Stimulated activated CD8-positive, alpha-beta memory T cell treated with anti-CD3 and anti-CD28 coated beads, Interleukin-4, amount 100 ng/mL, for 1 hour (primary cell): Measurements from ENCODE around the gene E4F1.
"Not testable (repeated sequence)": the region's sequence is repeated elsewhere in the genome, so short reads cannot be mapped to it uniquely, and the experiment has no call there.

Source experiments
- DNase-seq, 2 donors: peaks; one replicate each; pipeline ENCODE4 v3.0.0-alpha.2; 2020; ENCODE audit warnings: low read depth in 2 of 2, low spot score in 1 of 2

E4F1 gene

GRCh38 chr16:2229632-2230250 lies 6.3 kb downstream of the E4F1 start:
- no peak for DNase-seq

DNA sequence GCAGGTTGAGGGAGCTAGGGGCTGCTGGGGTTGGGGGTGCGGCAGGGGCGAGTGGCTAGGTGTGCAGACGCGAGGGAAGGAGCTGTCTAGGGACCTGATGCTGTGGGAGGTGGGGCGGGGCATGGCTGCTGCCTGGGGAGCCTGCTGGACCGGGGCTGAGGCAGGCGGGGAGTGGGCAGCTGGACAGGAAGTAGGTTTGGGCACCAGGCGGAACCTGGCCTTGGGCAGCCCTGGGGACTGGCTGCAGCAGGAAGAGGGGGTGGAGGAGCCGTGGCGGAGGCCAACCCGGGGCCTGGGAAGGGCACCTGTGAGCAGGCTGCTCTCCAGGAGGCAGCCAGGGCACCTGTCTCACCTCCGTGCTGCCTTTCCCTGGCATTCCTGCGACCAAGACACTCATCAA lies 7.0 kb downstream of the E4F1 start:
- no peak for DNase-seq

GRCh38 chr16:2231016-2231931 lies 7.9 kb downstream of the E4F1 start:
- no peak for DNase-seq

GRCh38 chr16:2232094-2232990 lies 9.0 kb downstream of the E4F1 start:
- DNase-seq = no peak

GRCh38 chr16:2233046-2233775 lies 9.8 kb downstream of the E4F1 start:
- DNase-seq = no peak

DNA sequence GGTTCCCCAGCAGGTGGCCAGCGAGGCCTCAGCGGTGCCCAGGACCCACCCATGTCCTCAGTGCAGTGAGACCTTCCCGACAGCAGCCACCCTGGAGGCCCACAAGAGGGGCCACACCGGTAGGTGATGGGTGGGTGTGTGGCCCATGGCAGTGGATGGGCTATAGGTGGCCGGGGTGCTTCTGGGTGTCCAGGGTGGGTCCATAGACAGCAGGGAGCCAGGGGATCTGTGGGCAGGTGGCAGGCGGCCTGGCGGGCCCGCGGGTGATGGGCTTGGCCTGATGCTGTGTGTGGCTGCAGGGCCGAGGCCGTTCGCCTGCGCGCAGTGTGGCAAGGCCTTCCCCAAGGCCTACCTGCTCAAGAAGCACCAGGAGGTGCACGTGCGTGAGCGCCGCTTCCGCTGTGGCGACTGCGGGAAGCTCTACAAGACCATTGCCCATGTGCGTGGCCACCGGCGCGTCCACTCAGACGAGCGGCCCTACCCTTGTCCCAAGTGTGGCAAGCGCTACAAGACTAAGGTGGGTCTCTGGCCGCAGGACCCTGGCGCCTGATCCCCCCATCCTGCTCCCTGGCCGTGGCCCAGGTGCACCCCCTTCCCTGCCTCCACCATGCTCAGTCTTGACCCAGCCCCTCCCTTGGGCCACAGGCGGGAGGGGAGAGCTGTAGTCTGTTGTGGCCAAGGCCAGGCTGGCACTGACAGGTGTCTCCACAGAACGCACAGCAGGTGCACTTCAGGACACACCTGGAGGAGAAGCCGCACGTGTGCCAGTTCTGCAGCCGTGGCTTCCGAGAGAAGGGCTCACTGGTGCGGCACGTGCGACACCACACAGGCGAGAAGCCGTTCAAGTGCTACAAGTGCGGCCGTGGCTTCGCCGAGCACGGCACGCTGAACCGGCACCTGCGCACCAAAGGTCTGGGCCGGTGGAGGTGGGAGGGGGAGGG lies 10.8 kb downstream of the E4F1 start:
- no peak for DNase-seq

- DNase-seq = no peak
Measured at GRCh38 chr16:2234813-2235170, 11.4 kb downstream of the E4F1 start.

DNA sequence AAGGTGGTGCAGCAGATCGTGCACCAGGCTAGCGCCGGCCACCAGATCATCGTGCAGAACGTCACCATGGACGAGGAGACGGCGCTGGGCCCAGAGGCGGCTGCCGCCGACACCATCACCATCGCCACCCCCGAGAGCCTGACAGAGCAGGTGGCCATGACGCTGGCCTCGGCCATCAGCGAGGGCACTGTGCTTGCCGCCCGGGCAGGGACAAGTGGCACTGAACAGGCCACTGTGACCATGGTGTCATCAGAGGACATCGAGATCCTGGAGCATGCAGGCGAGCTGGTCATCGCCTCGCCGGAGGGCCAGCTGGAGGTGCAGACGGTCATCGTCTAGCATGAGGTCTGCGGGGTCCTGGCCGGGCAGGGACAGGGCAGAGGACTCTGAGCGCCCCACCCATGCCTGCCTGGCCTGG lies 11.9 kb downstream of the E4F1 start:
- no peak for DNase-seq

DNA sequence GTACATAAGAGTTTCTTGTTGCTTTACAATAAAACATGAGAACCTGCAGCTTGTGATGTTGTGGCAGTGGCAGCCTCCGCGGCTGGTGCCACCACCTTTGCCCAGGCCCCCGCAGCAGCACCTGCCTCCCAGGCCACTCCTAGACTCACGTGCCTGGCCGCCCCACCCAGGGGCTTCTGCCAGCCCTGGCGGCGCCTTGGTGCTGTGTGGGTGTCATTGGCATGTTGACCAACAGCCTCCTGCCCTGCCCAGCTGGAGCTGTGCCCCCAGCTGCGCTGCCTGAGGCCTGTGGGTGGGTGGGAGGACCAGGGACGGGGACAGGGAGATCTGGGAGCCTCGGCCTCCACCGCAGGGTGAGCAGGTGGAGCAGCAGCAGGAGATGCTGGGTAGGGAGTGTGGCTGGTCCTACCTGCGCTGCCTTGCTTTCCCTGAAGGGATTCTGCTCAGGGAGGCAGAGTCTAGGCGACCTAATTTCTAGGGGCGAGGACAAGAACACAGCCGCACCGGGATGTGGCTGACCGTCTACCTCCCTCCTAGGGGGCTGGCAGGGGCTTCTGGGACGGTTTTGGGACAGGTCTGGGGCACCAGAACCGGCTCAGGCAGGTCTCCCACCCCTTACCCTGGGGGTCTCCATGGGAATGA lies 12.4 kb downstream of the E4F1 start:
- DNase-seq = no peak

DNA sequence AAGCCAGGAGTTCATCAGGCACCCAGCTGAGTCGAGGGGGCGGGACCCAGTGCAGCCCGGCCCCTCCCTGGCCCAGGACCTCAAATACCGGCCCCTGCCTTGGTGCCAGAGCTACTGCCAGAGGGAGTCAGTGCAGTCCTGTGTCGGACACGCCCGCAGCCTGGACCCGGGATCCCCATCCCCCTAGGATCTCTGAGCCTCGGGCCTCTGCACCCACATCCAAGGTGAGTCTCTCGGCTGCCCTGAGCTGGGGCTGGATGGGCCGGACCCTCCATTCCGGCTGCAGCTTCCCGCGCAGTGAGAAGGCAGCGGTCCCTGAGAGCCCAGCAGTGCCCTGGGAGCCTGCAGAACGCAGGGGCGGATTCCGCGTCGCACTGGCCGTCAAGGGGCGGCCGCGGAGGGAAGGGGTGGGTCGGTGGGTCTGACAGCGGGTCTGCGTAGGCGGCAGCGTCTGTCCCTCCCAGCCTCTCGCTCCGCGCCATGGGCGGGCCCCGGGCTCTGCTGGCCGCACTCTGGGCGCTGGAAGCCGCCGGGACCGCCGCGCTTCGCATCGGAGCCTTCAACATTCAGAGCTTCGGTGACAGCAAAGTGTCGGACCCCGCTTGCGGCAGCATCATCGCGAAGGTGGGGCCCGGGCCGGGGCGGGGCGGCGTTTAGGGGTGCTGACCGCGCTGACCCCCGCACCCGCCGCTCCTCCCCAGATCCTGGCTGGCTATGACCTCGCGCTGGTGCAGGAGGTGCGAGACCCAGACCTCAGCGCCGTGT lies 13.1 kb downstream of the E4F1 start, which contains the start of gene DNASE1L2:
Gene DNASE1L2 (plus strand): TSS at position 108 of the 765 bp plus-strand sequence. CDS start 373 bp downstream, at position 481.
- DNase-seq = no peak

GRCh38 chr16:2237102-2237482 lies 13.7 kb downstream of the E4F1 start:
- DNase-seq = no peak

DNA sequence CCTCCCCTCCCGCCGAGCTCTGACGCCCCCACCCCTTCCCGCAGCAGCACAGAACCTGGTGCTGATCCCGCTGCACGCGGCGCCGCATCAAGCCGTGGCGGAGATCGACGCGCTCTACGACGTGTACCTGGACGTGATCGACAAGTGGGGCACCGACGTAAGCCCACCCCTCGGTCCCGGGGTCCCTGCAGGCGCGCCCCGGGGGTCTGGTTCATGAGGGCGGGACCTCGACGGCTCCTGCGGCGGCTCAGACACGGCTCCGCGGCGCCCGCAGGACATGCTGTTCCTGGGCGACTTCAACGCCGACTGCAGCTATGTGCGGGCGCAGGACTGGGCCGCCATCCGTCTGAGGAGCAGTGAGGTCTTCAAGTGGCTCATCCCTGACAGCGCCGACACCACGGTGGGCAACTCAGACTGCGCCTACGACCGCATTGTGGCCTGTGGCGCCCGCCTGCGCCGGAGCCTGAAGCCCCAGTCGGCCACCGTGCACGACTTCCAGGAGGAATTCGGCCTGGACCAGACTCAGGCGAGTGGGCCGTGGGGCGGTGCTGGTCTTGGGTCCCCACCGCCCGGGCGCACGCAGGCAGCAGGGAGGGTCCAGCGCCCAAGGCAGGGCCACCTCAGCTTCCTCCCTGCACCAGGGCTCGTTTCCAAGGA lies 14.2 kb downstream of the E4F1 start:
- DNase-seq = no peak

DNA sequence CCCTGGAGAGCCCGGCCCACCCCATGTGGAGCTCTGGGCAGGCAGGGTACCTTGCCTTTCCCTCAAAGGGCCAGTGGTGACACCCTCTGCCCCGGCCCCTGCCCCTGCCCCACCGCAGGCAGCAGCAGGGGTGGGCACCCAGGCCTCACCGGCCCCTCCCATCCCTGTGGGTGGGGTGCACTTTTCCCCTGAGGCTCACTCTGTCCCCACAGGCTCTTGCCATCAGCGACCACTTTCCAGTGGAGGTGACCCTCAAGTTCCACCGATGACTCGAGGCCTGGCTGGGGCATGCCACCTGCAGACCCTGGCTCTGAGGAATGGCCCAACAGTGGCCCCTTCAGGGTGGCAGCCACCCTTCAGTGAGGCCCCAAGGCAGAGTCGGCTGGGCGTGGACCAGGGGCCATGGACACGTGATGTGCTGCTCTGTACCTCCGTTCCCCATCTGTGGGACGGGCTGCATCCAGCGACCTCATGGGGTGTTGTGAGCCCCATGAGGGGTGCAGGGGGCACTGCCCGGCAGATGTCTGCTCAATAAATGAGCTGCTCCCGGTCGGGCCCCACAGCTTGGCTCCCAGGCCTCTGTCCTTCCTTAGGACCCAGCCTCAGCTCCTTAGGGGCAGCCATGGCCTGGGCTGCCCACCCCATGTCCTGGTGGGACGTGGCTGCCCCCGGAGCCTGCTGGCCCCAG lies 14.9 kb downstream of the E4F1 start:
- no peak for DNase-seq

DNA sequence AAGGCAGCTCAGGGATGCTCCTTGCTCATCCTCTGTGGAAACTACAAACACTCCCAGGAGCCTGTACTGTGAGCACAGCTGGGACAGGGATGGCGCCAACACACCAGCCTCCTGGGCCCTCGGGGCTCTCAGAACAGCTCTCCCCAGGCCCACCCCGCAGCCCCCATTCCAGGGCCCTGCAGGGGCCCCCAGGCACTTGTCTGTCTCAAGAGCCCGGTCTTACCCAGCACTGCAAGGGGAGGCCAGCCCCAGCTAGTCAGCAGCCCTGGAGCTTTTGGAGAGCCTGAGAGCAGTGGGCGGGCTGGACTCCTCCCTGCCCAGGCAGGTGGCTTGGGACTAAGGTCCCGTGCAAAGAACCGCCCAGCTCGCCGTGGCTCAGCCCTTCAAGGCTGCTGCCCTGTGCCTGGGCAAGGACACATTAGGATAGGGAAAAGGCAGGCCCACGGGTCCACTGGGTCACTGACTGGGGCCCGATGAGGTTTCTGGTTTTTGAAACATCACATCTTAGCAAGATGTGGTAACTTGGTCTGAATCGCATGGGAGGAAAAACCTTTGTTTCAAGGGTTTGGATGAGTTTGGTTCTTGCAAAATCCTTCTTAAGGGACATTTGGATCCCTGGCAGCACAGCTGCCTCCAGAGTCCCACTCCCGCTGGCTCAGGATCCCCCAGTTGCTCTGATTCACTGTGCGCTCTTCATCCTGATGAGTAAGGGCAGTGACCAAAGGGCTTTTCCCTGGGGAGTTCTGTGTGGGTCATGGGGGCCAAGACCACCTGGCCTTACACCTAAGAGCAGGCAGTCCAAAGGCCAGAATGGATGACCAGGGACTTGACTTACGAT lies 15.7 kb downstream of the E4F1 start:
- no peak for DNase-seq

DNA sequence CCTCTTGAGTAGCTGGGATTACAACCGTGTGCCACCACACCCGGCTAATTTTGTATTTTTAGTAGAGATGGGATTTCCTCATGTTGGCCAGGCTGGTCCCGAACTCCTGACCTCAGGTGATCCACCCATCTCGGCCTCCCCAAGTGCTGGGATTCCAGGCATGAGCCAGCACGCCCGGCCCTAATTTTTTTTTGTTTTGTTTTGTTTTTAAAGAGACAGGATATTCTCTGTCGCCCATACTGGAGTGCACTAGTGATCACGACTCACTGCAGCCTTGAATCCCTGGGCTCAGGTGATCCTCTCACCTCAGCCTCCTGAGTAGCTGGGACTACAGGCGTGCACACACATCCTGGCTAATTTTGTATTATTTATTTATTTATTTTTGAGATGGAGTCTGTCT lies 16.9 kb downstream of the E4F1 start:
- not testable (repeated sequence) for DNase-seq

GRCh38 chr16:2242598-2242997 lies 19.2 kb downstream of the E4F1 start:
- DNase-seq = no peak
